DMS79 treated with DMSO at 0.1 percent for 48 hours (cell line): Measurements from ENCODE around the gene MXD3.
"Not testable (repeated sequence)": the region's sequence is repeated elsewhere in the genome, so short reads cannot be mapped to it uniquely, and the experiment has no call there.

ENCODE experiments used
- DNase-seq: peaks from one replicate; lab custom pipeline; 2025; lab: John Stamatoyannopoulos, UW

MXD3 gene, protein sequence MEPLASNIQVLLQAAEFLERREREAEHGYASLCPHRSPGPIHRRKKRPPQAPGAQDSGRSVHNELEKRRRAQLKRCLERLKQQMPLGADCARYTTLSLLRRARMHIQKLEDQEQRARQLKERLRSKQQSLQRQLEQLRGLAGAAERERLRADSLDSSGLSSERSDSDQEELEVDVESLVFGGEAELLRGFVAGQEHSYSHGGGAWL

DNA sequence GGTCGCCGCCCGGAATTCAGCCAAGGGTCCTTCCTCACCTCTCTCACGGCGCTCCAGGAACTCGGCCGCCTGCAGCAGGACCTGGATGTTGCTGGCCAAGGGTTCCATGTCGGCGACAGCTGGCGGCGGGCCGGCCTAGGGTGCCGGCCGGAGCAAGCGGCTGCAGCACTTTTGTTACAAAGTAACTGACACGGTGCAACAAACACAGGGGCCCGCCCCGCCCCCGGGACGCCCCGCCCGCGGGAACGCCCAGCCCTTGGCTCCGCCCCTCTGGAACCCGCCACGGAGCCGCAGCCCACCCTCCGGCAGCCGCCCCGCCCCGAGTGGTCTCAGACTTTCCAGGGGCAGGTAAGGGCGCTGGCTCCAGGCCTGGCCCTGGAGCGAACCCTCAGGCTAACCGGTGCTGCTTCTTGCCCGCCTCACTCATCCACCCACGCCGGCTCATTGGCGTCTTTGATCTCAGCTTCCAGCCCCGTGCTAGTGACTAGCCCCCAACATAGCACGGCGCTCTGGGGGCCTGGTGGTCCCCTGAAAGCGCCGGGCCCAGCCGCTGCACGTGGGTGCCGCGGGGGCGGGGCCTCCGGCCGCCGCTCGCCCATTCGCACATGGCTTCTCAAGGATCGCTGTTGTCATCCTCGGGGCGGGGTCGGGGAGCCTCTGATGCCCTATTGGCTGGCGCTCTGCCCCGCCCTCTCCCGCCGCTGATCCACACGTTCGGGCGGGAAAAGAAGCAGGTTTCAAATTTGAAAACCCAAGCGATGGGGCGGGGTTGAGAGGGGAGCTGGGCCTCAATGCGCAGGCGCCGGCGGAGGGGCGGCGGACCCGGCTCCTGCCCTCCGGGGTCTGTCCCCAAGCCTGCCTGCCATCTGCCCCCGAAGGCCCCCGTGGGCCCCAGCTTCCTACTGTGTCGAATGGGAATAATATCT is at the start of gene MXD3:
Gene MXD3, minus strand, starts transcription at position 176 of the 926 bp plus-strand sequence. Its CDS starts 68 bp downstream, at position 108.
- DNase-seq, result peak; percentile 77

DNA sequence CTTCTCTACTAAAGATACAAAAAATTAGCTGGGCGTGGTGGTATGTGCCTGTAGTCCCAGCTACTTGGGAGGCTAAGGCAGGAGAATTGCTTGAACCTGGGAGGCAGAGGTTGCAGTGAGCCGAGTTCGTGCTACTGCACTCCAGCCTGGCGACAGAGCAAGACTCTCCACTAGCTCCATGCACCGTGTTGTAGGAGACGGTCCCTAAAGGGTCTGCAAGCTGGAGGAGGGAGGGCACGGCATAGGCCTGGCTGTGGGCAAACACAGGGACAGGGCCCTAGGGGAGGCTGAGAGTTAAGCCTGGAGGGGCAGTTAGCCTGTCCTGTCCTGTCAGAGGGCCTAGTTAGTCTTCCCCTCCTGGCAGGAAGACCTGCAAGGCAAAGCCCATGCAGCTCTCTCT is 49.0 kb upstream of the MXD3 start:
- DNase-seq, result not testable (repeated sequence)

DNA sequence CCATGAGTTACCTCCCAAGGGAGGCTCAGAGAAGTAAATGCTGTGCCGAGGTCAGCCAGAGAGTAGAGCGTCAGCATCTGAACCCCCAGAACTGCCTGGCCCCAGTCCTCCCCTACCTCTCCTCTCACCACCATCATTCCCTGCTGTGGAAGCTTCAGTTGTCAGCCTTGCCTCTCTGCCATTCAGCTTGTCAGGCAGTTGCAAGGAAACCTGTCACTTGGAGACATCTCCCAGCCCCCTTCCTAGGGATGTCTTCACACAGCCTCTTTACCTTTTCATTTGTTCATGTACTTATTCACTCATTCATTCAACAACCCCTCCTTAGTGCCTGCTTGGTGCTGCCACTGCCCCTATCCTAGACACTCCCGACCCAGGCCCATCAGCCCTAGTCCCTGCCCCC is 48.2 kb upstream of the MXD3 start:
- DNase-seq, result no peak

- no peak for DNase-seq
Measured at GRCh38 chr5:177359451-177359851, 47.8 kb upstream of the MXD3 start.

- DNase-seq, result no peak
Measured at GRCh38 chr5:177358370-177358819, 46.7 kb upstream of the MXD3 start.

DNA sequence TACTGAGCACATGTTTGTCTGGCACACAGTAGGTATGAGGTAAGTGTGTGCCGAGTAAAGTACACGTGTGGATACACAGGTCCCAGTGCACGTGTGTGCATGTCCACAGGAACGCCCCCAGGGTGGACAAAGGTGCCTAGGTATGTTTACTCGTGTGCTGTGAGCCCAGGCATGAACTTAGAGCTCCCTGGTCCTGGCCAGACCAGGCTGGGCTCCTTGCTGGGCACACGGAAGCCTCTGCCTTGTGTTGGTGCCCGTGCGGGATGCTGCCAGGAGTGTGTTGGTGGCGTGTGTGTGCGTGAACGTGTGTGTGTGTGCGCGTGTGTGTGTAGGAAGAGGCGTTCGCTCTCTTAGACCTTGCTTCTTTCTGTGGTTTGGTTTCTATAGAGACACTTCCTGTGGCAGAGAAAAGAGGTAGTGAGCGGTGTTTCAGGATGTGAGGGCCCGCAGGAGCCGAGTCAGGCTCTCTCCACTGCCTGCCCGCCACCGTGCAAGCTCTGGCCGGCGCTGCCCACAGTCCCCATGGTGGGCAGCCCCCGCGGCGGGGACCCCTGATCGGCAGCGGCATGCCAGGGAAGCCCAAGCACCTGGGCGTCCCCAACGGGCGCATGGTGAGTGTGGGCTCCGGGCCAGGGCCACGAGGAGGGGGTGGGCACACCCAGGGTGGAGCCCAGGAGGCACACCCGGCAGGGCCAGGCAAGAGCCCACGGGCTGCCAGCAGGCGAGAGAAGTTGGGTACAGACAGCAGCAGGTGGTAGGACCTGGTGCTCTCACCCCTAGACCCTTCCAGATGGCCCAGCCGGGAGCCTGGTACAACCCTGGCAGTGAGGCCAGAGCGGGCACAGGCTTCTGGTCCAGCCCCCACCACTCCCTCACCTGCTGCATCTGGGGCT is 46.0 kb upstream of the MXD3 start, which contains the start of gene RGS14:
Gene RGS14, plus strand, starts transcription at position 466 of the 893 bp plus-strand sequence. Its CDS starts 101 bp downstream, at position 567.
- DNase-seq, result peak; percentile 29

- DNase-seq, result no peak
Measured at GRCh38 chr5:177357146-177357458, 45.4 kb upstream of the MXD3 start.

DNA sequence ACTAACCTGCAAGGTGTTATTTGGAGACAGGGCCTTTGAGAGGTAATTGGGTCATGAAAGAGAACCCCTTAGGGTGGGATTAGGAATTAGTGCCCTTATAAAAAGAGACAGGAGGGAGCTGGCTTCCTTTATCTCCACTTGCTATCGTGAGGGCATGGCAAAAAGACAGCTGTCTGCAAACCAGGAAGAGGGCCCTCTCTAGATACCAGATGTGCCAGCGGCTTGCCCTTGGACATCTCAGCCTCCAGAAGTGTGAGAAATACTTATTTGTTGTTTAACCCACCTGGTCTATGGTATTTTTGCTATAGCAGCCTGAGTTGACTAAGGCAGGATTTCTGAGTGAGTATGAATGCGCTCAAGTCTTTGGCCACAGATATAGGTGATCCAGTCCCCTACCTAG is 45.0 kb upstream of the MXD3 start:
- DNase-seq, result no peak

DNA sequence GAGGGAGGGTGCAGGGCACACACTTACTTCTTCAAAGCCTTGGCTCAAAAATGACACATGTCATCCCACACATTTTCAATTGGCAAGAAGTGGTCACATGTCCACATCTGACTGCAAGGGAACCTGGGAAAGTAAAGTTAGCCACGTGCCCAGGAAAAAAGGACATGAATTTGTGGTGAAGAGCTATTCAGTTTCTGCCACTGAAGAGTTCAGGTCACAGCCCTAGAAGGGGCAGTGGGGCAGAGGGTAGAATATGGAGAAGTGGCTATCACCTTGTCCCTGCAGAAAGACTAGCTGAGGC is 44.1 kb upstream of the MXD3 start:
- DNase-seq, result no peak

- no peak for DNase-seq
Measured at GRCh38 chr5:177355162-177355867, 43.6 kb upstream of the MXD3 start.

- no peak for DNase-seq
Measured at GRCh38 chr5:177354711-177355110, 43.0 kb upstream of the MXD3 start.

DNA sequence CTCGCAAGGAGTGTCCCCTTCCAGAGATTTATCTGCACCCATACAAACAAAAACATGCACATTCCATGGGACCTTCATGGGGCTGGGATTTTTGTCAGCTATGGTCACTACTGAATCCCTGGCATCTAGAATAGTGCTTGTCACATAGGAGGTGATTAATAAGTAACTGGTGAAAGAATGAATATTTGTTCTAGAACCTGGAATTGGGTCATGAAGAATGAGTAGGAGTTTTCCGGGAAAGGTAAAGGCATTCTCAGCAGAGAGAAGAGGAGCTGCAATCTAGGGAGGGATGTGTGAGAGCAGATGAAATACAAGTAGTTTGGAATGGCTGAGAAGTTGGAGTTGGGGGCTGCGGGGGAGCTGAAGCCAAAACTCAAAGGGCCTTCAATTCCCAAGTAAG is 42.6 kb upstream of the MXD3 start:
- no peak for DNase-seq

GRCh38 chr5:177353093-177353492 is 41.4 kb upstream of the MXD3 start:
- no peak for DNase-seq

- peak; percentile 87 for DNase-seq
Measured at GRCh38 chr5:177351392-177352329, 40.0 kb upstream of the MXD3 start, which contains the start of gene LMAN2. Gene LMAN2, minus strand, starts transcription at chr5:177351668. Its CDS starts 21 bp downstream, at chr5:177351647.

DNA sequence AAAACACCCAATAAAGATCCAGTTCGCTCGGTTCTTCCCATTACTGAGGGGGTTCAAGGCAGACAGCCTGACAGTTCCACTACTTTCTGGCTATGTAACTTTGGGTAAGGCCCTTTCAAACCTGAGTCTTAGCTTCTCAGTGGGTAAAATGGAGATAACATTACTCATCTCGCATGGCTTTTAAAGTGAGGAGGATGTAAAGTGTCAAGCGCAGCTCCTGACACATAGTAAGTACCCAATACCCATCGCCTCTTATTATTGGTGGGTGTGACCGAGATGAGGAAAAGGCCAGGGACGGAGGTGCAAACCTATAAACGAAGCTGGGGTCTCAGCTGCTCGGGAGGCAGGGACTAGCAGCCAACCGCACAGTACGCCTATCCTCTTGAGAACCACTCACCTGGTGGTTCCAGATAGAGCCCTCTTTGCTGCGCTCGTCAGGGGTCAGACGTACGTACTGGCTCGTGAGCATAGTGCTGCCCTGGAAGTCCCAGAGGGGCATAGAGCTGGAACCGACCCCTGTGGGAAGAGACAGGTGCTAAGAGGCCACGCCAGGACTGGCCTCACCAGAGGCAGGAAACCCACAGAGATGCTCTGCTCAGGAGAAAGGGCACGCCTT is 39.2 kb upstream of the MXD3 start:
- DNase-seq, result no peak

- no peak for DNase-seq
Measured at GRCh38 chr5:177349762-177350161, 38.1 kb upstream of the MXD3 start.

DNA sequence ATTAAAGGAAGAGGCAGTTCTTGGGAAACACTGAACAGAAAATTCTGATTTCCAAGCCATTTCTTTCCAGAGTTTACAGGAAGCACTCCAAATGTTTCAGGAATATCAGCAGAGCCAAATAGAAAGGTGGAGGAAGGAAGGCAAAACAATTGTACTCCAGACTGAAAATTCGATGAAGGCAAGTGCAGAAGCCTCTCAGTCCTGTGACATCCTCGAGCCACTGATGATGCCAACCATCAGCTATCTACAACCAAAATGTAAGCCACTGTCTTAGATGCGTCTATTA is 37.6 kb upstream of the MXD3 start:
- DNase-seq, result no peak

DNA sequence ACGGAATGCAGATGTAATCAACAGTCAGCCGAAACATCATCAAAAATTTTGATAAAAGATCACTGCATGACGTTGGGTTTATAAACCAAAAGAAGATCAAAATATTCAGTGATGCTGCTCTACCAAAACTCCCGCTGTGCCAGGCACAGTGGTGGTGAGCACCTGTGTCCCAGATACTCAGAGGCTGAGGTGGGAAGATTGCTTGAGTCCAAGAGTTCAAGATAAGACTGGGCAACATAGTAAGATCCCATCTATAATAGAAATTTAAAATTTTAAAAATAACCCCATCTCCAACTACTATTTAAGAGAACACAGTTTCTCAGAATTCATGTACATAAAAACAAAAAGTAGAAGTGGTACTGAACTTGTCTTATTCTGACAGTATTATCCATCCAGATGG is 36.0 kb upstream of the MXD3 start:
- no peak for DNase-seq

GRCh38 chr5:177346820-177347219 is 35.1 kb upstream of the MXD3 start:
- no peak for DNase-seq

- no peak for DNase-seq
Measured at GRCh38 chr5:177344891-177345290, 33.2 kb upstream of the MXD3 start.
